Keratinocyte (primary cell): ENCODE measurements around the gene RNF125.

Source experiments
- CTCF ChIP-seq, 3 experiments: IDR thresholded peaks in 1 of 3; conservative IDR thresholded peaks in 1 of 3; optimal IDR thresholded peaks in 1 of 3; 2 replicates in 2 of 3; 3 replicates in 1 of 3; pipeline versions ENCODE3 to v1.5.1; 2011; ENCODE audit warnings: low read length in 3 of 3, mild to moderate bottlenecking in 3 of 3, moderate library complexity in 2 of 3, control low read depth in 1 of 3, inconsistent platforms in 1 of 3; ENCODE audit not compliant: insufficient read depth in 2 of 3; ENCODE audit errors: extremely low read depth in 1 of 3
- EZH2 ChIP-seq: IDR thresholded peaks from one replicate; pipeline ENCODE4 v1.6.1; 2012; ENCODE audit warnings: inconsistent platforms, mild to moderate bottlenecking, low read length, moderate library complexity

- TF ChIP-seq CTCF (optimal IDR thresholded peaks at IDR 0.05 in 1 of 3, IDR thresholded peaks at IDR 0.05 in 1 of 3, conservative IDR thresholded peaks at IDR 0.05 in 1 of 3; ENCODE audit: extremely low read depth in 1 of 3, insufficient read depth in 2 of 3, low read length in 3 of 3) (no peak), EZH2 (no peak)
Observed at GRCh38 chr18:31973929-31974546, 44.6 kb upstream of the RNF125 start.
